Kidney (tissue), 14 donors: ENCODE results near the gene SLC7A6. TPM values are rescaled to one million over a fixed set of nuclear protein-coding genes. Genes with fewer than 3 reads are reported as not detected.
A peak's percentile ranks its signal among the peaks of the same experiment; 100 is the strongest.

Experiments
- DNase-seq, 5 donors: peaks; one replicate each; pipeline ENCODE4 v3.0.0-alpha.2; 2013 to 2020
- FAIRE-seq: peaks from 2 replicates; lab custom pipeline; 2012; peaks lifted over from hg19 to GRCh38; lab: Jason Lieb, UNC
- H3K27ac ChIP-seq, 2 donors: one replicate each; pipeline ENCODE4 v1.7.0; 2013; ENCODE audit warnings: low read depth in 2 of 2, low read length in 2 of 2, inconsistent platforms in 1 of 2
- H3K27me3 ChIP-seq: one replicate; pipeline ENCODE4 v1.7.1; 2013; ENCODE audit warnings: low read length, inconsistent platforms; ENCODE audit not compliant: control insufficient read depth, insufficient read depth
- H3K36me3 ChIP-seq, 3 donors: one replicate each; pipeline versions ENCODE4 v1.7.0 to v1.7.1; 2013; ENCODE audit warnings: low read length in 3 of 3, control low read depth in 1 of 3, inconsistent platforms in 1 of 3; ENCODE audit not compliant: insufficient read depth in 3 of 3, control insufficient read depth in 2 of 3
- H3K4me1 ChIP-seq, 3 donors: one replicate each; pipeline versions ENCODE4 v1.7.0 to v1.7.1; 2013; ENCODE audit warnings: low read length in 3 of 3, inconsistent platforms in 1 of 3, low read depth in 1 of 3; ENCODE audit not compliant: control insufficient read depth in 2 of 3, insufficient read depth in 2 of 3
- H3K4me3 ChIP-seq, 3 donors: one replicate each; pipeline versions ENCODE4 v1.7.0 to v1.8.1; 2013; ENCODE audit warnings: low read length in 3 of 3, control low read depth in 1 of 3, inconsistent platforms in 1 of 3
- H3K9ac ChIP-seq, 3 donors: one replicate each; pipeline versions ENCODE4 v1.7.0 to v1.7.1; 2013; ENCODE audit warnings: low read length in 3 of 3, control low read depth in 1 of 3, inconsistent platforms in 1 of 3
- H3K9me3 ChIP-seq, 3 donors: one replicate each; pipeline versions ENCODE4 v1.7.0 to v1.7.1; 2013; ENCODE audit warnings: low read length in 3 of 3, control low read depth in 1 of 3, inconsistent platforms in 1 of 3; ENCODE audit not compliant: control insufficient read depth in 2 of 3, insufficient read depth in 1 of 3
- intact Hi-C: fragments of 100-400 bp; cut with DNase I; formaldehyde crosslinking; loops from one replicate; pipeline ENCODE4 v1.11.1; 2022
- polyA plus RNA-seq: library from polyadenylated mRNA; stranded (reverse); fragments of 350-450 nt; fragmentation: Illumina TruSeq; extraction: RNeasy Lipid Tissue Mini Kit (QIAGEN cat#74804); gene quantifications from one replicate; pipeline ENCODE4 v1.2.3, GENCODE V29; 2014; ENCODE audit warnings: low read depth, low replicate concordance; ENCODE audit not compliant: insufficient read depth
- total RNA-seq: library from RNA; stranded (reverse); fragmentation: NEBNext Ultra II Directional; extraction: Animal tissue kit (Norgen Biotek cat#: 25700); gene quantifications from one replicate; pipeline ENCODE4 v1.2.1, GENCODE V29; 2021
- TF ChIP-seq, protein P1 (sequence below): IDR thresholded peaks from 3 replicates; pipeline ENCODE4 v1.5.1; 2012; ENCODE audit warnings: mild to moderate bottlenecking, moderate library complexity, borderline replicate concordance; ENCODE audit not compliant: insufficient read depth; ENCODE audit errors: extremely low read depth
- donor health status: control.
- donor health status: control.
- donor health status: control.
- donor health status: control.
- donor health status: control.
- donor health status: DM: yes; HTN: yes; CAD: no.
- donor health status: Normal renal cell carcinoma (clear cell type).

The SLC7A6 gene
- total and polyA plus RNA-seq, 2 donors from 2014 or later, result 5.0 to 24.0 TPM

GRCh38 chr16:68230176-68230571, 34.2 kb upstream of the SLC7A6 start:
- H3K9me3 ChIP-seq, result no peaks in the 10 kb centered on the region
- no peak overlapping the region for H3K4me3 ChIP-seq
- peaks cover 3 to 31% (median 19%) of the 10 kb centered on the region in 3 donors for H3K36me3 ChIP-seq
- no peak for FAIRE-seq
- TF ChIP-seq, protein P1, sequence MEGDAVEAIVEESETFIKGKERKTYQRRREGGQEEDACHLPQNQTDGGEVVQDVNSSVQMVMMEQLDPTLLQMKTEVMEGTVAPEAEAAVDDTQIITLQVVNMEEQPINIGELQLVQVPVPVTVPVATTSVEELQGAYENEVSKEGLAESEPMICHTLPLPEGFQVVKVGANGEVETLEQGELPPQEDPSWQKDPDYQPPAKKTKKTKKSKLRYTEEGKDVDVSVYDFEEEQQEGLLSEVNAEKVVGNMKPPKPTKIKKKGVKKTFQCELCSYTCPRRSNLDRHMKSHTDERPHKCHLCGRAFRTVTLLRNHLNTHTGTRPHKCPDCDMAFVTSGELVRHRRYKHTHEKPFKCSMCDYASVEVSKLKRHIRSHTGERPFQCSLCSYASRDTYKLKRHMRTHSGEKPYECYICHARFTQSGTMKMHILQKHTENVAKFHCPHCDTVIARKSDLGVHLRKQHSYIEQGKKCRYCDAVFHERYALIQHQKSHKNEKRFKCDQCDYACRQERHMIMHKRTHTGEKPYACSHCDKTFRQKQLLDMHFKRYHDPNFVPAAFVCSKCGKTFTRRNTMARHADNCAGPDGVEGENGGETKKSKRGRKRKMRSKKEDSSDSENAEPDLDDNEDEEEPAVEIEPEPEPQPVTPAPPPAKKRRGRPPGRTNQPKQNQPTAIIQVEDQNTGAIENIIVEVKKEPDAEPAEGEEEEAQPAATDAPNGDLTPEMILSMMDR, result no peak
- intact Hi-C loops, result no loop called here
- no peak overlapping the region for H3K27ac ChIP-seq
- no peak overlapping the region for H3K9ac ChIP-seq
- peaks cover 6 to 23% (median 19%) of the 10 kb centered on the region in 3 donors for H3K4me1 ChIP-seq
- no peaks in the 10 kb centered on the region for H3K27me3 ChIP-seq
- peak in 1 of 5 donors; percentile 39 for DNase-seq

DNA sequence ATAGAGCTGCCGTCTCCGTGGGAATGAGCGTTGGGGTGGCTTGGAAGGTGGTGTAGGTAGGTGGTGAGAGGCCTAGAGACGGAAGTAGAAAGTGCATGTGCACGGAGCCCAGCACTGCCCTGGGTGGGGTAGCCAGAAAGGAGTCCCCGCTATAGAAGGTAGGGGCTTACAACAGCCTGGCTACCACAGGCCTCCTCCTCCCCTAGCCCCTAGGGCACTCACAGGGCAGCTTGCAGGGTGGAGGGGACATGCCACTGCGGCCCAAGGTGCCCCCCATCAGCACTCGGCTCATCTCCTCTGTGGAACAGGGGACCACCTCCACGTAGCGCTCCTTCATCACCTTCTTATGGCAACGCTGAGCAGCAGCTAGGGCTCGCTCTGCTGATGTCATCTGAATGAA, 33.4 kb upstream of the SLC7A6 start:
- peaks cover 6 to 23% (median 19%) of the 10 kb centered on the region in 3 donors for H3K4me1 ChIP-seq
- no peak for FAIRE-seq
- peaks cover 3 to 31% (median 19%) of the 10 kb centered on the region in 3 donors for H3K36me3 ChIP-seq
- no peaks in the 10 kb centered on the region for H3K9me3 ChIP-seq
- H3K4me3 ChIP-seq, result no peak overlapping the region
- no peaks in the 10 kb centered on the region for H3K27me3 ChIP-seq
- no peak overlapping the region for H3K27ac ChIP-seq
- intact Hi-C loops, result no loop called here
- DNase-seq, result peak in 1 of 5 donors; percentile 69
- TF ChIP-seq, protein P1, result no peak
- H3K9ac ChIP-seq, result no peak overlapping the region

DNA sequence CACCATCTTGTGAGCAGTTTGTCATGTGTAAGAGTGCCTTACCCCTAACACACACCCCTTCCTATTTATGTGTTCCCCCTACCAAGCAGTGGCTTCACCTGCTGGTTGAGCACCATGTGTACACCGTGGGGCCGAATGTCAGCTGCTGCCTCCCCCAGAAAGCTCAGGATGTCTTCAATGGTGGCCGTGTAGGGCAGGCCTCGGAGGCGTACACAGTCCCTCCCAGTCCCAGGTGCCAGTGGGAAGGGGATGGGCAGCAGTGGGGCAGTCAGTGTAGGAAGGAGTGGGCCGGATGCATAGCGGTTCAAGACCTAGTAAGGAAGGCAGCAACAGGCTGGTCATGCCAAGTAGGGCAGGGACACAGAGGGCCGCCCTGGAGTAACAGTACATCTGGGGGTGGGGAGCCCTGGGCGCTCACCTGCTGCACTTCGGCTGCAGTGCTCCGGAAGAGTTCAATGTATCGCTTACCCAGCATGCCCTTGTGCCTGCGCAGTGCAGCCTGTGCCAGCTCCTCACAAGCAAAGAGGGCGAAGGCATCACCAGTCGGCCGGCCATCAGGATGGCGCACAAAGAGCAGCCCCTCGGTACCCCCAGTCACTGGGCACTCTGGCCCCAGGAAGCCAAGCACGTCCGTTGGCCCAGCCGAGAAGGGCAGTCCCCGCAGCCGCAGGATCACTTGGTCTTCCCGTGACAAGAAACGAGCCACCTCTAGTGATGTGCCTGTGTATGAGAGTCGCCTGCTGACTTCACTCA, 32.8 kb upstream of the SLC7A6 start:
- Histone ChIP-seq H3K9me3 (no peaks in the 10 kb centered on the region), H3K36me3 (peaks cover 0 to 31% (median 19%) of the 10 kb centered on the region in 3 donors), H3K4me3 (no peak overlapping the region), H3K9ac (no peak overlapping the region), H3K27ac (no peak overlapping the region), H3K27me3 (peaks cover 1% of the 10 kb centered on the region), H3K4me1 (peaks cover 6 to 26% (median 23%) of the 10 kb centered on the region in 3 donors)
- TF ChIP-seq, protein P1, result no peak
- DNase-seq (peak in 1 of 5 donors; percentile 69), FAIRE-seq (no peak)
- intact Hi-C loops, result no loop called here
